ENCODE measurements around the gene OLFM4.

The OLFM4 gene

GRCh38 chr13:52997951-52998876, 30.4 kb upstream of the OLFM4 start:
- peaks cover 11% of the 10 kb centered on the region for H3K4me1 ChIP-seq (ENCODE audit: control insufficient read depth, insufficient read depth, low read length)
- H3K9me3 ChIP-seq (ENCODE audit: control insufficient read depth, low read length), result no peaks in the 10 kb centered on the region
- no peaks in the 10 kb centered on the region for H3K36me3 ChIP-seq (ENCODE audit: control insufficient read depth, insufficient read depth, low read length)
- H3K4me3 ChIP-seq (ENCODE audit: insufficient read depth, low read depth, low read length), result no peak overlapping the region
- 94 to 96% methylated on average over 4 to 5 of the region's 5 CpGs for WGBS, 2 experiments
- H3K27ac ChIP-seq (ENCODE audit: insufficient read depth, low read depth, low read length, poor library complexity, severe bottlenecking), result no peak overlapping the region
- no peaks in the 10 kb centered on the region for H3K27me3 ChIP-seq (ENCODE audit: control insufficient read depth, insufficient read depth, low read length, poor library complexity, severe bottlenecking)

GRCh38 chr13:52999093-52999696, 29.4 kb upstream of the OLFM4 start:
- Histone ChIP-seq H3K4me3 (ENCODE audit: insufficient read depth, low read depth, low read length) (no peak overlapping the region), H3K36me3 (ENCODE audit: control insufficient read depth, insufficient read depth, low read length) (no peaks in the 10 kb centered on the region), H3K27ac (ENCODE audit: insufficient read depth, low read depth, low read length, poor library complexity, severe bottlenecking) (no peak overlapping the region), H3K4me1 (ENCODE audit: control insufficient read depth, insufficient read depth, low read length) (peaks cover 8% of the 10 kb centered on the region), H3K27me3 (ENCODE audit: control insufficient read depth, insufficient read depth, low read length, poor library complexity, severe bottlenecking) (no peaks in the 10 kb centered on the region), H3K9me3 (ENCODE audit: control insufficient read depth, low read length) (no peaks in the 10 kb centered on the region)
- WGBS, 2 experiments, result 90 to 92% methylated on average over 4 of the region's 4 CpGs

DNA sequence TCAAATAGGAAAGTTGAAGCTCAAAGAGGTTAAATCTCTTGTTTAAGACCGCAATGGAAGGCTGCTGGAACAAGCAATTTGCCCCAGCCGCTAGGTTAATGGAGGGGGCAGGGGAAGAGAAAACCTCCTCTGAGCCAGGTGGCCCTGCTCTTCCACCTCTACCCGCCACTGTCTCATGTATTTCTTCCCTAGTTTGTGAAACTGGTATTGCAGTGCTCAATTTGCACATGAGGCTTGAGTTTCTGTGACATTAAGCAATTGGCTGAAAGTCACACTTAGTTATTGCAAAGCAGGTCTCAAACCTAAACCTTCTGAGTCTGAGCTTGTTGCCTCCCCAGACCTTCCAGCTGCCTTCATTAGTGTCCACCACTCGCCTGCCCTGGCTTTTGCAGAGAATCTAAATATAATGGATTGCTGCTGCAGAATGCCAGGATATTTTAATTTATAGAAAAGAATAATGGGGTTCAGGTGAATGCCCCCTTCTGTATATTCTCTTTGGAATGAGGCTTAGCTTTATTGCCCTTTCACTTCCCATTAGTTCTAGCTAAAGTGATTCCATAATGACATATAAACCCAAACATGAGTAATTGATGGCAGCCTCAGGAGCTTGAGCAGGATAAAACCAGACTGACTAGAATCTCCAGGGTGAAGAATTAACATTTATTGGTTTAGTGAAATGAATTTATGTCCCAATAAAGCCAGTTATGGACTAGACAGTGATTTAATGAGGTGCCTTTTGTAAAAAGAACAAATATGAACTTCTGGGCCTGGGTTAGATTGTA, 27.0 kb upstream of the OLFM4 start:
- Histone ChIP-seq H3K9me3 (ENCODE audit: control insufficient read depth, low read length) (no peaks in the 10 kb centered on the region), H3K36me3 (ENCODE audit: control insufficient read depth, insufficient read depth, low read length) (no peaks in the 10 kb centered on the region), H3K4me1 (ENCODE audit: control insufficient read depth, insufficient read depth, low read length) (peaks cover 3% of the 10 kb centered on the region), H3K4me3 (ENCODE audit: insufficient read depth, low read depth, low read length) (no peak overlapping the region), H3K27me3 (ENCODE audit: control insufficient read depth, insufficient read depth, low read length, poor library complexity, severe bottlenecking) (no peaks in the 10 kb centered on the region), H3K27ac (ENCODE audit: insufficient read depth, low read depth, low read length, poor library complexity, severe bottlenecking) (no peak overlapping the region)
- 92 to 99% methylated on average over 4 of the region's 4 CpGs for WGBS, 2 experiments

DNA sequence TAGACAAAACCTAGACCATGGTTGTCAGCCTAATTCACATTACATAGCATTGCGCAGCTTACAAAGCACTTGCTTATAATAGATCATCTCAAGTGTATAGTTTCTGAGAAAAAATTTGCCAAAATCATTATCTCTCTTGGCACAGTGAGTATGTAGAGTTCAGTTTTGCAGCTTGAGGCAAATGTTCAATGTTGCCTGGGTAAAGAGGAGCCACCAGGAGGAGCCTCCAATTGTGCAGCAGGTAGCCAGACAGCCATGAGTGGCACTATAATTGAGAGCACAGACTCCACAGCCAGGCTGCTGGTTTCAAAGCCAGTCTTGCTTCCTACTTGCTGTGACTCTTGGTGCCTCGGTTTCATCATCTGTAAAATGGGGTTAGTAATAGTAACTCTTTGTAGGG, 24.0 kb upstream of the OLFM4 start:
- Histone ChIP-seq H3K27me3 (ENCODE audit: control insufficient read depth, insufficient read depth, low read length, poor library complexity, severe bottlenecking) (no peaks in the 10 kb centered on the region), H3K4me1 (ENCODE audit: control insufficient read depth, insufficient read depth, low read length) (peaks cover 3% of the 10 kb centered on the region), H3K36me3 (ENCODE audit: control insufficient read depth, insufficient read depth, low read length) (no peaks in the 10 kb centered on the region), H3K4me3 (ENCODE audit: insufficient read depth, low read depth, low read length) (no peak overlapping the region), H3K9me3 (ENCODE audit: control insufficient read depth, low read length) (no peaks in the 10 kb centered on the region), H3K27ac (ENCODE audit: insufficient read depth, low read depth, low read length, poor library complexity, severe bottlenecking) (no peak overlapping the region)
- 90 to 94% methylated on average over 2 of the region's 2 CpGs for WGBS, 2 experiments

GRCh38 chr13:53005626-53006025, 23.0 kb upstream of the OLFM4 start:
- Histone ChIP-seq H3K4me3 (ENCODE audit: insufficient read depth, low read depth, low read length) (no peak overlapping the region), H3K9me3 (ENCODE audit: control insufficient read depth, low read length) (no peaks in the 10 kb centered on the region), H3K27ac (ENCODE audit: insufficient read depth, low read depth, low read length, poor library complexity, severe bottlenecking) (no peak overlapping the region), H3K27me3 (ENCODE audit: control insufficient read depth, insufficient read depth, low read length, poor library complexity, severe bottlenecking) (no peaks in the 10 kb centered on the region), H3K4me1 (ENCODE audit: control insufficient read depth, insufficient read depth, low read length) (peaks cover 3% of the 10 kb centered on the region), H3K36me3 (ENCODE audit: control insufficient read depth, insufficient read depth, low read length) (no peaks in the 10 kb centered on the region)
- 90 to 93% methylated on average over 12 of the region's 12 CpGs for WGBS, 2 experiments

DNA sequence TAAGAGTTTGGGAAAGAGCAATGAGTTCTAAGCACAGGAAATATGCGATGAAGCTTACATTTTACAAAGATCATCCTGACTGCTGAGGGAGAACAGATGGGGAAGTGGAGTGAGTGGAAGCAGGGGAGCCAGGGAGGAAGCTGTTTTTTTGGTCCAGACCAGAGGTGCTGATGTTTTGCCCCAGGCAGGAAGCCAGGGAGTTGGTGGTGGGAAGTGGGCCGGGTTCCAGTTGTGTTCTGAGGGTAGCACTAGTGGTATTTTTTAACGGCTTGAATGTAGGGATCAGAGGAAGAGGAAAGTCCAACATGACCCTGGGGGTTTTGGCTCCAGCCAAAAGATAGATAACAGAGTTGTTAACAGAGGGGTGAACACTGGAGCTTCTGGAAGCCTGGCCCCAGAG, 20.7 kb upstream of the OLFM4 start:
- Histone ChIP-seq H3K27me3 (ENCODE audit: control insufficient read depth, insufficient read depth, low read length, poor library complexity, severe bottlenecking) (no peaks in the 10 kb centered on the region), H3K36me3 (ENCODE audit: control insufficient read depth, insufficient read depth, low read length) (no peaks in the 10 kb centered on the region), H3K9me3 (ENCODE audit: control insufficient read depth, low read length) (no peaks in the 10 kb centered on the region), H3K4me1 (ENCODE audit: control insufficient read depth, insufficient read depth, low read length) (peaks cover 3% of the 10 kb centered on the region), H3K27ac (ENCODE audit: insufficient read depth, low read depth, low read length, poor library complexity, severe bottlenecking) (no peak overlapping the region), H3K4me3 (ENCODE audit: insufficient read depth, low read depth, low read length) (no peak overlapping the region)
- 95% methylated on average over 3 of the region's 3 CpGs for WGBS, 2 experiments

DNA sequence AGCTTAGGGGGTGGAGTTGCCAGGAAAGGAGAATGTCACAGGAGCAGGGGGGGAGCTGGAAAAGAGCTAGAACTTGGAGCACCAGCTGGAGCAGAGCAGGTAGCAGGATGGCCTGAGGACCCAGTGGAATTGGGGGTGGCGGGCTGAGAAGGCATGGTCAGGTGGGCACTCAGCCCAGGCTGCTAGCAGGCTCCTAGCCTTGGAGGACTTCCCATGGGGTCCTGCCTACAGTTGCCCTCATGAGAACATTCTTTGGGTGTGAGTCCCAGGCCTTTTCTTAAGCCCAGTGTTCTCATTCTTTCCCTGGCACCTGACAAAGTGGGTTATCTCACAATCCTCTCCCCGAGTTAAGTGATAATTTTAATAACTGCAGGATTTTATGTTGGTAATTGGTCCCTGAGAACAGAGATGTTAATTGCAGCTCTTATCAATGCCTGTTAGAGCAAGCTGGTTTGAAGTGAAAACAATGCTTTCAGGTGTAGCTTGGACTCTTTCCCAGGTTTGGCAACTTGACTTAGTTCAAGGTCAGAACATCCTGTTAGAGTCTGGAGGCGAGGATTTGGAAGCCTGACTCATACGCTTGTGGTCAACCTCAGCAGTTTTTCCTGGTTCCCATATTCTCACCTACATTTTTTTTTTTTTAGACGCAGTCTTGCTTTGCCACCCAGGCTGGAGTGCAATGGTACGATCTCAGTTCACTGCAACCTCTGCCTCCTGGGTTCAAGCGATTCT, 18.1 kb upstream of the OLFM4 start:
- Histone ChIP-seq H3K27ac (ENCODE audit: insufficient read depth, low read depth, low read length, poor library complexity, severe bottlenecking) (no peak overlapping the region), H3K4me1 (ENCODE audit: control insufficient read depth, insufficient read depth, low read length) (peaks cover 3% of the 10 kb centered on the region), H3K9me3 (ENCODE audit: control insufficient read depth, low read length) (no peaks in the 10 kb centered on the region), H3K36me3 (ENCODE audit: control insufficient read depth, insufficient read depth, low read length) (no peaks in the 10 kb centered on the region), H3K4me3 (ENCODE audit: insufficient read depth, low read depth, low read length) (no peak overlapping the region), H3K27me3 (ENCODE audit: control insufficient read depth, insufficient read depth, low read length, poor library complexity, severe bottlenecking) (no peaks in the 10 kb centered on the region)
- 94 to 96% methylated on average over 7 of the region's 7 CpGs for WGBS, 2 experiments

DNA sequence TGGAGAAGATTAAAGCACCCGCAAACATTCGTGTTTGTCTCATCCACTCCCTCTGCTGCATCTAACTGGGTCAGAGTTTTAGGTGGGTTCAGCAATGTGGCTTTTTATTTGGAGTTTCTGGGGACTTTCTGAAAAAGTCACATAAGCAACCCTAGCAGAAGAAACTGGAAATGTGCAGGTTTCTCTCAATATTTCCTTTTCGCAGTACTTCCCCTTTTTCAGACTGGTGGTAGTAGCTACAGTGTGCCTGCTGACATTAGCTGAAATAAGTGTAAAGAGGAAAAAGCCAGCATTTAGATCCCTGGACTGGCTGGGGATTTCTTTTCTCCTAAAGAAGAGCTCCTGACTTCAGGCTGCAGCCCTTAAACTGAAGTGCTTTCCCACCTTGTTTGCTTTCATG, 15.9 kb upstream of the OLFM4 start:
- H3K4me3 ChIP-seq (ENCODE audit: insufficient read depth, low read depth, low read length), result no peak overlapping the region
- H3K27ac ChIP-seq (ENCODE audit: insufficient read depth, low read depth, low read length, poor library complexity, severe bottlenecking), result no peak overlapping the region
- peaks cover 3% of the 10 kb centered on the region for H3K9me3 ChIP-seq (ENCODE audit: control insufficient read depth, low read length)
- no peaks in the 10 kb centered on the region for H3K4me1 ChIP-seq (ENCODE audit: control insufficient read depth, insufficient read depth, low read length)
- WGBS, 2 experiments, result 96% methylated on average over 3 of the region's 3 CpGs
- H3K36me3 ChIP-seq (ENCODE audit: control insufficient read depth, insufficient read depth, low read length), result no peaks in the 10 kb centered on the region
- H3K27me3 ChIP-seq (ENCODE audit: control insufficient read depth, insufficient read depth, low read length, poor library complexity, severe bottlenecking), result no peaks in the 10 kb centered on the region

GRCh38 chr13:53013113-53013512, 15.5 kb upstream of the OLFM4 start:
- H3K36me3 ChIP-seq (ENCODE audit: control insufficient read depth, insufficient read depth, low read length), result no peaks in the 10 kb centered on the region
- no peaks in the 10 kb centered on the region for H3K27me3 ChIP-seq (ENCODE audit: control insufficient read depth, insufficient read depth, low read length, poor library complexity, severe bottlenecking)
- H3K4me1 ChIP-seq (ENCODE audit: control insufficient read depth, insufficient read depth, low read length), result no peaks in the 10 kb centered on the region
- H3K9me3 ChIP-seq (ENCODE audit: control insufficient read depth, low read length), result peaks cover 3% of the 10 kb centered on the region
- WGBS, 2 experiments, result 86 to 96% methylated on average over 5 of the region's 5 CpGs
- no peak overlapping the region for H3K27ac ChIP-seq (ENCODE audit: insufficient read depth, low read depth, low read length, poor library complexity, severe bottlenecking)
- H3K4me3 ChIP-seq (ENCODE audit: insufficient read depth, low read depth, low read length), result no peak overlapping the region

Measured in ectodermal cell (in vitro differentiated cells).